Cardiac muscle cell (in vitro differentiated cells and primary cell): ENCODE measurements around the gene ELOVL6. TPM values are rescaled to one million over a fixed set of nuclear protein-coding genes. Genes with fewer than 3 reads are reported as not detected.
"Not testable (repeated sequence)": the region's sequence is repeated elsewhere in the genome, so short reads cannot be mapped to it uniquely, and the experiment has no call there.

ENCODE experiments used
- DNase-seq, 2 donors: peaks; one replicate each; pipeline versions ENCODE4 v3.0.0 to v3.0.0-alpha.2; 2010 to 2017; ENCODE audit warnings: low read depth in 1 of 2, low spot score in 1 of 2
- H3K27ac ChIP-seq: fragments of 200-600 bp; sonication (generic); 2 replicates; pipeline ENCODE4 v1.5.1; 2016
- H3K27me3 ChIP-seq: fragments of 200-600 bp; sonication (generic); 2 replicates; pipeline ENCODE4 v1.6.0; 2016; ENCODE audit warnings: control low read depth
- H3K36me3 ChIP-seq: fragments of 200-600 bp; sonication (generic); 2 replicates; pipeline ENCODE4 v1.5.1; 2016; ENCODE audit warnings: control low read depth
- H3K4me1 ChIP-seq: fragments of 200-600 bp; sonication (generic); 2 replicates; pipeline ENCODE4 v1.8.1; 2017; ENCODE audit warnings: low read depth, mild to moderate bottlenecking, mixed run types
- H3K4me3 ChIP-seq: fragments of 200-600 bp; sonication (generic); 2 replicates; pipeline ENCODE4 v1.5.1; 2016; ENCODE audit warnings: mild to moderate bottlenecking
- H3K9me3 ChIP-seq: fragments of 200-600 bp; sonication (generic); 2 replicates; pipeline ENCODE4 v1.5.1; 2017; ENCODE audit warnings: low read depth, mild to moderate bottlenecking, control low read depth
- CTCF ChIP-seq: IDR thresholded peaks from 2 replicates; pipeline ENCODE4 v1.5.1; 2012; ENCODE audit warnings: low read depth, mild to moderate bottlenecking, low read length
- polyA plus RNA-seq: library from polyadenylated mRNA; unstranded; fragments of >200 nt; fragmentation: Nextera tagmentation; extraction: Ambion mirVana; gene quantifications from 2 replicates; pipeline ENCODE4 v1.2.1, GENCODE V29; 2016
- total RNA-seq: library from RNA; depleted of rRNA; stranded (reverse); fragments of >200 nt; gene quantifications from 2 replicates; pipeline ENCODE4 v1.2.3, GENCODE V29; 2016

The ELOVL6 gene
- total and polyA plus RNA-seq, 2 experiments from 2014 or later = 32.3 to 50.1 TPM

GRCh38 chr4:110231869-110232268, 33.5 kb upstream of the ELOVL6 start:
- Histone ChIP-seq H3K27me3 (no peaks in the 10 kb centered on the region), H3K9me3 (no peaks in the 10 kb centered on the region), H3K4me1 (no peaks in the 10 kb centered on the region), H3K36me3 (no peaks in the 10 kb centered on the region), H3K27ac (no peak overlapping the region), H3K4me3 (no peak overlapping the region)
- no peak for DNase-seq
- no peak for TF ChIP-seq CTCF

GRCh38 chr4:110229266-110229665, 30.9 kb upstream of the ELOVL6 start:
- Histone ChIP-seq H3K4me3 (no peak overlapping the region), H3K36me3 (no peaks in the 10 kb centered on the region), H3K27me3 (no peaks in the 10 kb centered on the region), H3K27ac (no peak overlapping the region), H3K9me3 (no peaks in the 10 kb centered on the region), H3K4me1 (no peaks in the 10 kb centered on the region)
- DNase-seq = no peak
- TF ChIP-seq CTCF = no peak

GRCh38 chr4:110224812-110225211, 26.4 kb upstream of the ELOVL6 start:
- no peaks in the 10 kb centered on the region for H3K27me3 ChIP-seq
- TF ChIP-seq CTCF = no peak
- H3K36me3 ChIP-seq = no peaks in the 10 kb centered on the region
- no peak overlapping the region for H3K27ac ChIP-seq
- H3K9me3 ChIP-seq = no peaks in the 10 kb centered on the region
- DNase-seq = peak in 1 of 2 donors; percentile 24
- H3K4me1 ChIP-seq = no peaks in the 10 kb centered on the region
- no peak overlapping the region for H3K4me3 ChIP-seq

GRCh38 chr4:110224142-110224541, 25.7 kb upstream of the ELOVL6 start:
- H3K27ac ChIP-seq = no peak overlapping the region
- H3K9me3 ChIP-seq = no peaks in the 10 kb centered on the region
- no peak for DNase-seq
- H3K4me3 ChIP-seq = no peak overlapping the region
- no peaks in the 10 kb centered on the region for H3K36me3 ChIP-seq
- no peak for TF ChIP-seq CTCF
- H3K4me1 ChIP-seq = no peaks in the 10 kb centered on the region
- H3K27me3 ChIP-seq = no peaks in the 10 kb centered on the region

GRCh38 chr4:110218935-110219334, 20.5 kb upstream of the ELOVL6 start:
- H3K27me3 ChIP-seq, H3K9me3 ChIP-seq, H3K36me3 ChIP-seq, H3K27ac ChIP-seq, H3K4me3 ChIP-seq, H3K4me1 ChIP-seq, DNase-seq: not testable (repeated sequence)

- not testable (repeated sequence) for H3K9me3 ChIP-seq, H3K4me3 ChIP-seq, H3K27me3 ChIP-seq, H3K27ac ChIP-seq, DNase-seq, H3K4me1 ChIP-seq, H3K36me3 ChIP-seq
These were observed 18.8 kb upstream of the ELOVL6 start for GRCh38 chr4:110217181-110217580.

GRCh38 chr4:110216129-110216528, 17.7 kb upstream of the ELOVL6 start:
- Histone ChIP-seq H3K27me3 (no peaks in the 10 kb centered on the region), H3K9me3 (no peaks in the 10 kb centered on the region), H3K36me3 (no peaks in the 10 kb centered on the region), H3K4me3 (no peak overlapping the region), H3K4me1 (no peaks in the 10 kb centered on the region), H3K27ac (no peak overlapping the region)
- no peak for TF ChIP-seq CTCF
- DNase-seq = peak in 1 of 2 donors; percentile 32
